Loucy (cell line): ENCODE measurements around the gene TENM4.

Experiments used
- H2AFZ ChIP-seq: fragments of 200-600 bp; sonication (generic); 2 replicates; pipeline ENCODE4 v1.6.0; 2016; ENCODE audit warnings: antibody characterized with exemption, mild to moderate bottlenecking, low read length, moderate library complexity
- H3F3A ChIP-seq: fragments of 200-600 bp; 2 replicates; pipeline ENCODE4 v1.6.0; 2016; ENCODE audit warnings: antibody characterized with exemption, low read depth, mild to moderate bottlenecking
- H3K27me3 ChIP-seq: fragments of 200-600 bp; sonication (generic); 2 replicates; pipeline ENCODE4 v1.6.1; 2014; ENCODE audit warnings: low read length, mild to moderate bottlenecking; ENCODE audit not compliant: insufficient read depth, poor library complexity, severe bottlenecking
- H3K36me3 ChIP-seq: fragments of 200-600 bp; sonication (generic); 2 replicates; pipeline ENCODE4 v1.6.1; 2016; ENCODE audit warnings: low read length; ENCODE audit not compliant: insufficient read depth
- H3K4me1 ChIP-seq: fragments of 200-600 bp; sonication (generic); 2 replicates; pipeline ENCODE4 v1.5.1; 2014; ENCODE audit warnings: low read length, mild to moderate bottlenecking; ENCODE audit not compliant: insufficient read depth, poor library complexity, severe bottlenecking
- H3K4me2 ChIP-seq: fragments of 200-600 bp; sonication (generic); 2 replicates; pipeline ENCODE4 v1.6.0; 2014; ENCODE audit warnings: antibody characterized with exemption, low read length, low read depth, mild to moderate bottlenecking; ENCODE audit not compliant: poor library complexity, severe bottlenecking
- H3K4me3 ChIP-seq: fragments of 200-600 bp; sonication (generic); 2 replicates; pipeline ENCODE4 v1.5.1; 2014; ENCODE audit warnings: low read length, mild to moderate bottlenecking, mixed read lengths; ENCODE audit not compliant: poor library complexity, severe bottlenecking
- H3K79me2 ChIP-seq: fragments of 200-600 bp; sonication (generic); 2 replicates; pipeline ENCODE4 v1.6.1; 2014; ENCODE audit warnings: low read length; ENCODE audit not compliant: insufficient read depth
- H3K9ac ChIP-seq: fragments of 200-600 bp; sonication (generic); 2 replicates; pipeline ENCODE4 v1.6.0; 2014; ENCODE audit warnings: mild to moderate bottlenecking, low read depth, low read length, moderate library complexity; ENCODE audit not compliant: poor library complexity, severe bottlenecking
- H3K9me2 ChIP-seq: fragments of 200-600 bp; sonication (generic); replicated peaks from 2 replicates; pipeline ENCODE4 v1.6.1; 2016; ENCODE audit warnings: low read depth, low read length, mixed read lengths
- H3K9me3 ChIP-seq: fragments of 200-600 bp; sonication (generic); 2 replicates; pipeline ENCODE4 v1.6.1; 2014; ENCODE audit warnings: mild to moderate bottlenecking, antibody characterized with exemption, low read length, low read depth; ENCODE audit not compliant: insufficient read depth
- H4K20me1 ChIP-seq: fragments of 200-600 bp; sonication (generic); 2 replicates; pipeline ENCODE4 v1.6.0; 2014; ENCODE audit warnings: antibody characterized with exemption, low read length, mild to moderate bottlenecking; ENCODE audit not compliant: insufficient read depth, poor library complexity, severe bottlenecking
- EZH2phosphoT487 ChIP-seq: fragments of 200-600 bp; IDR thresholded peaks from 2 replicates; pipeline ENCODE4 v1.6.1; 2018; ENCODE audit warnings: antibody characterized with exemption, mild to moderate bottlenecking, moderate library complexity, borderline replicate concordance
- TF ChIP-seq, protein P1 (sequence below): fragments of 200-600 bp; sonication (generic); conservative IDR thresholded peaks from 2 replicates; pipeline ENCODE4 v1.5.1; 2014; ENCODE audit warnings: mild to moderate bottlenecking, antibody characterized with exemption, low read length

Gene TENM4

DNA sequence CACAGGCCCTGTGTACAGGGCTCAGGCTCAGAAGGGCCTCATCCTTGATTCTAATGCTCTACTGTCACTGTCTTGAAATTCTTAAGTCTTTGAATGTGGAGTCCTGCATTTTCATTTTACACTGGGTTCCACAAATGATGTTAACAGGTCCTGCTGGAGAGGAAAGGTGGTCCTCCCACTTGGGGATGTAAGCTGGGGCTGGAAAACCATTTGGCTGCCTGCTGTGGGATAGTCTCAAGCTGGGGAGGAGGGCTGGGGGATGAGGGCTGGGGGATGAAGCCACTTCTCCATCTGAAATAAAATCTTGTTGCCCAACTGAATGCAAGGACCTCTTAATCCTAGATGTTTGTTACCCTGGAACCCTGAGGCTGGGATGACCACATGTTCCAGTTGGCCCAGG is 423.0 kb downstream of the TENM4 start:
- Histone ChIP-seq H3K9ac (no peak overlapping the region), H4K20me1 (no peaks in the 10 kb centered on the region), H3K27me3 (no peaks in the 10 kb centered on the region)

DNA sequence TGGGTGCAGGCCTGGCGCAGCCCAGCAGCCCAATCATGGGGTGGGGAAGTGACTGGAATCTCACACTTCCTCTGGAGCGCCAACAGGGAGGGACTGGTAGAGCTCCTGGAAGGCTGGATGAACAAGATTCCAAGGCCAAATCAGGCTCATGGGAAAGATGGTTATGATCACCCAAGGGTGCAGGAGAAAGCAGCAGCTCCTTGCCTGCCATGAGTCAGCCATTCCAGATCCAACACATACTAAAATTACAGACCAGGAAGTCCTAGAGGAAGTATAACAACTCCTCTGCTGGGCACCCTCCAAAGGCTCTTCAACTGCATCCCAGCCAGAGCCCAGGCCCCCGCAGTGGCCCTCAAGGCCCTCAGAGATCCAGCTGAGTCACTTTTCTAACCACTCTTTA is 427.3 kb downstream of the TENM4 start:
- Histone ChIP-seq H2AFZ (no peak overlapping the region), H3K36me3 (no peaks in the 10 kb centered on the region), H3K4me2 (no peak overlapping the region), H3K4me3 (no peak overlapping the region), H3K4me1 (no peaks in the 10 kb centered on the region), H3K9me2 (no peaks in the 10 kb centered on the region), H3F3A (no peaks in the 10 kb centered on the region), H3K9ac (no peak overlapping the region), H3K79me2 (no peaks in the 10 kb centered on the region), H3K27me3 (no peaks in the 10 kb centered on the region), H3K9me3 (0 out of 2 replicates have a peak, but pooled peaks cover 3% of the 10 kb centered on the region), H4K20me1 (no peaks in the 10 kb centered on the region)
- no peak for TF ChIP-seq EZH2phosphoT487
- TF ChIP-seq, protein P1, sequence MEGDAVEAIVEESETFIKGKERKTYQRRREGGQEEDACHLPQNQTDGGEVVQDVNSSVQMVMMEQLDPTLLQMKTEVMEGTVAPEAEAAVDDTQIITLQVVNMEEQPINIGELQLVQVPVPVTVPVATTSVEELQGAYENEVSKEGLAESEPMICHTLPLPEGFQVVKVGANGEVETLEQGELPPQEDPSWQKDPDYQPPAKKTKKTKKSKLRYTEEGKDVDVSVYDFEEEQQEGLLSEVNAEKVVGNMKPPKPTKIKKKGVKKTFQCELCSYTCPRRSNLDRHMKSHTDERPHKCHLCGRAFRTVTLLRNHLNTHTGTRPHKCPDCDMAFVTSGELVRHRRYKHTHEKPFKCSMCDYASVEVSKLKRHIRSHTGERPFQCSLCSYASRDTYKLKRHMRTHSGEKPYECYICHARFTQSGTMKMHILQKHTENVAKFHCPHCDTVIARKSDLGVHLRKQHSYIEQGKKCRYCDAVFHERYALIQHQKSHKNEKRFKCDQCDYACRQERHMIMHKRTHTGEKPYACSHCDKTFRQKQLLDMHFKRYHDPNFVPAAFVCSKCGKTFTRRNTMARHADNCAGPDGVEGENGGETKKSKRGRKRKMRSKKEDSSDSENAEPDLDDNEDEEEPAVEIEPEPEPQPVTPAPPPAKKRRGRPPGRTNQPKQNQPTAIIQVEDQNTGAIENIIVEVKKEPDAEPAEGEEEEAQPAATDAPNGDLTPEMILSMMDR: no peak

More for the DNA sequence above, 423.0 kb downstream of the TENM4 start:
- Histone ChIP-seq H3K4me3 (no peak overlapping the region), H2AFZ (no peak overlapping the region), H3K9me2 (no peaks in the 10 kb centered on the region), H3K36me3 (no peaks in the 10 kb centered on the region), H3K4me1 (no peaks in the 10 kb centered on the region), H3K9me3 (no peaks in the 10 kb centered on the region), H3K4me2 (no peak overlapping the region), H3K79me2 (no peaks in the 10 kb centered on the region), H3F3A (no peaks in the 10 kb centered on the region)
- TF ChIP-seq, protein P1: no peak

DNA sequence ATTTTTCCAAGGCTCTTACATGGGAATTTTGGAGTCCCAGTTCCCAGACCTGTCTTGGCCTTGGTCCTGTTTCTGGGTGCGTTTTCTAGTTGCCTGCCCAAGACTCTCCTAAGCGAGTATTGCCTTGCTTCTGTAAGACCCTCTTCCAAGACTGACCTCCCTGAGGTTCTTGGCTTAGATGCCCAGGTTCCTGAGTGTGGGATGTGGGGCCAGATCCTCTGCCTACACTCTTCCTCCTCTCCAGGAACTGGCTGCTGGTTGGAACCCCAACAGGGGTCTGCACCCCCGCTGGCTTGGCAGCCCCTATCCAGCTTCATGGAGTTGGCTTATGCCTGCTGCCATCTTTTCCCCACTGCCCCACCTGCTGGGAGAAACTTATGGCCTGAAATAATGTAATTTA is 429.5 kb downstream of the TENM4 start:
- H3K4me2 ChIP-seq: no peak overlapping the region
- TF ChIP-seq, protein P1: no peak
- no peak for TF ChIP-seq EZH2phosphoT487
- H3K4me3 ChIP-seq: no peak overlapping the region
- H3K27me3 ChIP-seq: no peaks in the 10 kb centered on the region
- no peak overlapping the region for H3K9ac ChIP-seq
- no peaks in the 10 kb centered on the region for H3F3A ChIP-seq
- H3K9me2 ChIP-seq: no peaks in the 10 kb centered on the region
- H4K20me1 ChIP-seq: no peaks in the 10 kb centered on the region
- 0 out of 2 replicates have a peak, but pooled peaks cover 3% of the 10 kb centered on the region for H3K9me3 ChIP-seq
- H2AFZ ChIP-seq: no peak overlapping the region
- H3K79me2 ChIP-seq: no peaks in the 10 kb centered on the region
- no peaks in the 10 kb centered on the region for H3K4me1 ChIP-seq
- H3K36me3 ChIP-seq: no peaks in the 10 kb centered on the region
